HCT116 (cell line): ENCODE measurements around the gene FCHSD2. TPM values are rescaled to one million over a fixed set of nuclear protein-coding genes. Genes with fewer than 3 reads are reported as not detected.

Source experiments
- ATAC-seq: fragments of 200-7000 bp; cut with Tn5 transposase; 2 replicates; pipeline ENCODE4 v1.9.1; 2020; ENCODE audit warnings: mild to moderate bottlenecking, moderate library complexity
- BruUV-seq: library from RNA; stranded (reverse); fragments of 400-500 nt; replicated peaks from 2 replicates; lab custom pipeline; 2021; lab: Mats Ljungman, UMichigan
- CTCF ChIA-PET: fragments of 300-600 bp; sonication (Branson Sonifier 250); formaldehyde crosslinking; loops from one replicate; lab custom pipeline; 2021; ENCODE audit warnings: antibody characterized with exemption; lab: Charles Lee
- POLR2A ChIA-PET: fragments of 300-600, 350-600 bp; sonication (Branson Sonifier 250); formaldehyde crosslinking; loops from one replicate; lab custom pipeline; 2021; ENCODE audit warnings: antibody characterized with exemption; lab: Charles Lee
- RAD21 ChIA-PET, 2 experiments: fragments of 300-600 bp; sonication (Branson Sonifier 250); formaldehyde crosslinking; loops; one replicate each; lab custom pipeline; 2023; ENCODE audit warnings: low total read pairs in 2 of 2; ENCODE audit not compliant: uncharacterized antibody in 2 of 2, unreplicated experiment in 2 of 2, low non-redundant PET in 1 of 2; lab: Charles Lee
- DNase-seq: peaks from one replicate; pipeline ENCODE4 v3.0.0-alpha.2; 2010; ENCODE audit warnings: low read depth, low spot score
- H2AFZ ChIP-seq: fragments of 200-600 bp; shearing (Covaris generic), sonication (generic); 2 replicates; pipeline ENCODE4 v1.6.1; 2017; ENCODE audit warnings: low read depth, mixed run types, mixed read lengths, antibody characterized with exemption, low read length; ENCODE audit not compliant: poor library complexity, severe bottlenecking
- H3K27ac ChIP-seq: 2 replicates; pipeline ENCODE4 v1.5.1; 2012; ENCODE audit warnings: low read depth, low read length
- H3K27me3 ChIP-seq: fragments of 200-600 bp; sonication (generic); 2 replicates; pipeline ENCODE4 v1.6.1; 2016; ENCODE audit warnings: mixed run types, low read length, mixed read lengths; ENCODE audit not compliant: insufficient read depth
- H3K36me3 ChIP-seq, 2 experiments: fragments of 200-500 bp in 1 of 2; fragments of 200-600 bp in 1 of 2; sonication (Bioruptor generic) in 1 of 2; sonication (generic) in 1 of 2; 2 replicates each; pipeline versions ENCODE4 v1.5.1 to v1.6.1; 2014 to 2016; ENCODE audit warnings: low read length in 2 of 2, inconsistent platforms in 1 of 2, mixed read lengths in 1 of 2, mixed run types in 1 of 2; ENCODE audit not compliant: insufficient read depth in 2 of 2, control insufficient read depth in 1 of 2
- H3K4me1 ChIP-seq, 2 experiments: fragments of 200-600 bp in 1 of 2; sonication (generic) in 1 of 2; 2 replicates each; pipeline versions ENCODE4 v1.5.1 to v1.6.1; 2012 to 2017; ENCODE audit warnings: low read length in 2 of 2, inconsistent platforms in 1 of 2, mild to moderate bottlenecking in 1 of 2, mixed read lengths in 1 of 2, mixed run types in 1 of 2, moderate library complexity in 1 of 2; ENCODE audit not compliant: insufficient read depth in 2 of 2, control insufficient read depth in 1 of 2
- H3K4me2 ChIP-seq: fragments of 200-600 bp; sonication (generic); 2 replicates; pipeline ENCODE4 v1.6.1; 2017; ENCODE audit warnings: mixed run types, low read length, mixed read lengths
- H3K4me3 ChIP-seq, 2 experiments: fragments of 200-600 bp in 1 of 2; sonication (generic) in 1 of 2; replicated peaks in 1 of 2; 2 replicates each; pipeline ENCODE4 v1.5.1; 2011 to 2016; ENCODE audit warnings: low read length in 2 of 2, control low read depth in 1 of 2, low read depth in 1 of 2, mild to moderate bottlenecking in 1 of 2, mixed read lengths in 1 of 2, mixed run types in 1 of 2
- H3K79me2 ChIP-seq: fragments of 200-600 bp; sonication (generic); 2 replicates; pipeline ENCODE4 v1.6.1; 2017; ENCODE audit warnings: mild to moderate bottlenecking, mixed run types, low read length, moderate library complexity, mixed read lengths; ENCODE audit not compliant: insufficient read depth
- H3K9ac ChIP-seq: fragments of 200-600 bp; sonication (generic); 2 replicates; pipeline ENCODE4 v1.6.1; 2016; ENCODE audit warnings: low read length, mixed read lengths
- H3K9me2 ChIP-seq: fragments of 200-600 bp; sonication (generic), shearing (Covaris generic); 2 replicates; pipeline ENCODE4 v1.6.1; 2017; ENCODE audit warnings: mixed run types, mild to moderate bottlenecking, moderate library complexity; ENCODE audit not compliant: insufficient read depth
- H3K9me3 ChIP-seq, 2 experiments: fragments of 200-500 bp in 1 of 2; fragments of 200-600 bp in 1 of 2; sonication (Bioruptor generic) in 1 of 2; sonication (generic) in 1 of 2; 2 replicates each; pipeline ENCODE4 v1.6.1; 2014 to 2017; ENCODE audit warnings: low read length in 2 of 2, mixed read lengths in 2 of 2, inconsistent platforms in 1 of 2, low read depth in 1 of 2, mild to moderate bottlenecking in 1 of 2, mixed run types in 1 of 2, moderate library complexity in 1 of 2; ENCODE audit not compliant: control insufficient read depth in 1 of 2, insufficient read depth in 1 of 2
- H4K20me1 ChIP-seq: fragments of 200-600 bp; sonication (generic), shearing (Covaris generic); 2 replicates; pipeline ENCODE4 v1.6.1; 2017; ENCODE audit warnings: mixed run types, mild to moderate bottlenecking, moderate library complexity; ENCODE audit not compliant: insufficient read depth
- CEBPB ChIP-seq: IDR thresholded peaks from 2 replicates; pipeline ENCODE4 v1.6.1; 2012; ENCODE audit warnings: low read depth
- EGR1 ChIP-seq: IDR thresholded peaks from 2 replicates; pipeline ENCODE4 v1.6.1; 2012; ENCODE audit warnings: low read depth
- ELF1 ChIP-seq: IDR thresholded peaks from 2 replicates; pipeline ENCODE4 v1.6.1; 2012; ENCODE audit warnings: low read depth, borderline replicate concordance
- EZH2 ChIP-seq: fragments of 200-600 bp; sonication (generic); IDR thresholded peaks from 2 replicates; pipeline ENCODE4 v1.6.1; 2017; ENCODE audit warnings: antibody characterized with exemption, mixed run types
- EZH2phosphoT487 ChIP-seq: fragments of 200-600 bp; IDR thresholded peaks from 2 replicates; pipeline ENCODE4 v1.6.1; 2018; ENCODE audit warnings: antibody characterized with exemption, borderline replicate concordance
- FOSL1 ChIP-seq: IDR thresholded peaks from 2 replicates; pipeline ENCODE4 v1.6.1; 2012; ENCODE audit warnings: low read depth
- JUND ChIP-seq: IDR thresholded peaks from 2 replicates; pipeline ENCODE4 v1.6.1; 2012
- POLR2A ChIP-seq: IDR thresholded peaks from 2 replicates; pipeline ENCODE4 v1.7.0; 2011; ENCODE audit warnings: borderline replicate concordance; ENCODE audit not compliant: insufficient read depth, insufficient read length; ENCODE audit errors: extremely low read depth
- RAD21 ChIP-seq: IDR thresholded peaks from 2 replicates; pipeline ENCODE4 v1.6.1; 2012; ENCODE audit warnings: low read depth, mild to moderate bottlenecking
- SP1 ChIP-seq: IDR thresholded peaks from 2 replicates; pipeline ENCODE4 v1.6.1; 2012; ENCODE audit warnings: low read depth
- YY1 ChIP-seq: IDR thresholded peaks from 2 replicates; pipeline ENCODE4 v1.6.1; 2011; ENCODE audit warnings: low read length, low read depth, moderate library complexity, mild to moderate bottlenecking; ENCODE audit not compliant: insufficient replicate concordance; ENCODE audit errors: extremely low read depth
- ZFX ChIP-seq: fragments of 450-650 bp; IDR thresholded peaks from 2 replicates; pipeline ENCODE4 v1.6.1; 2017
- ZNF274 ChIP-seq: fragments of 200-500 bp; sonication (Bioruptor generic); IDR thresholded peaks from 2 replicates; pipeline ENCODE4 v1.6.1; 2014; ENCODE audit warnings: mild to moderate bottlenecking, low read depth, low read length, inconsistent platforms
- intact Hi-C: fragments of 100-400 bp; cut with micrococcal nuclease; formaldehyde crosslinking; loops from 2 replicates; pipeline ENCODE4 v1.10.0; 2022
- total RNA-seq: library from RNA; stranded (reverse); gene quantifications from one replicate; pipeline ENCODE4 v1.2.1, GENCODE V29; 2021; ENCODE audit not compliant: unreplicated experiment
- TF ChIP-seq, protein P1 (sequence below): IDR thresholded peaks from 2 replicates; pipeline ENCODE4 v1.6.1; 2012

FCHSD2 gene
- total RNA-seq, 1 experiment from 2014 or later: 15.0 TPM

DNA sequence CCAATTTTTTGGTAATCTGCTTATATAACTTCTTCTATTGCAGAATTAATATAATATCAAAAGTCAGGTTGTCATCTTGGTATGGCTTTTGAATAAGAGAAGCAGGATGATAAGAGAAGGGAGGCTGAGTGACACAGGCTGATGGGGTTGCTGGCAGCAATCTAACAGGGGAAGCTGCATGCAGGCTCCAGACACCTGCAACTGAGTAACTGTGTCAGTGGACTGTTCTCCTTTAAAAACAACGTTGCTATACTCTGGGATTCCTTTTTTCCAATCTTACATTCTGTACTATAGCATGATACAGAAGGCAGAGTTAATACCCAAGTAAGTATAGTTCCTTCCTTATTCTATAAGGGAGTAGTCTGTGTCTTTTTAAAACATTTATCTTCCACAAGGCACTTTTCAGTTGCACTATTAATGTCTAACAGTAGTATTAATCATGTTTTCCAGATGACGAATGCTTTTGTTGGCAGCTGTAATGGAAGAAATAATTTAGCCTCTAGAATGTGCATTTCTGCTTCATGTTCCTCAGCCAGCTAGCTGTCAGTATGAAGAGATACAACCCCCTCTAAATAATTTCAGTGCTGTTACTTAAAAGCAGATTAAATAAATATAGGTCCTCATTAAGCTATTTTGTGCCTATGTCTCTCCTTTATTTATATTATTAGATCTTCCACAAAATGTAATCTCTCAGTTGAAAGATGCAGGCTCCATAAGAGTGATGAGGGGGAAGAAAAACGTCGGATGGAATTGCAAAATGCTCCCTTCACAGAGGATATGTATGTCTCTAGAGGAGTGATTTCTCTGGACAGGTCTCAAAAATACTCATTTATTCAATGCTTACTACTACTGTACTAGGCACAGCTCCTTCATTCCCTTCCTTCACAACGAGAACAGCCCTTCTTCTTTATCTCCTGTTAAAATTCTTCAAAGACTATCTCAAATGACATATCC is 277.1 kb downstream of the FCHSD2 start:
- no peaks in the 10 kb centered on the region for H3K4me1 ChIP-seq
- no peak for TF ChIP-seq ELF1
- no peak for TF ChIP-seq EZH2phosphoT487
- TF ChIP-seq JUND: no peak
- TF ChIP-seq EGR1: no peak
- no peak for TF ChIP-seq CEBPB
- TF ChIP-seq, protein P1, sequence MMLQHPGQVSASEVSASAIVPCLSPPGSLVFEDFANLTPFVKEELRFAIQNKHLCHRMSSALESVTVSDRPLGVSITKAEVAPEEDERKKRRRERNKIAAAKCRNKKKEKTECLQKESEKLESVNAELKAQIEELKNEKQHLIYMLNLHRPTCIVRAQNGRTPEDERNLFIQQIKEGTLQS: no peak
- no peak for TF ChIP-seq EZH2
- TF ChIP-seq RAD21: no peak
- TF ChIP-seq, all 23 proteins: peak for 0
- no peaks in the 10 kb centered on the region for H3K27me3 ChIP-seq
- ChIA-PET CTCF (no interaction called here), POLR2A (no interaction called here), RAD21 (no interaction called here)
- H3K36me3 ChIP-seq: no peaks in the 10 kb centered on the region
- H3K9me2 ChIP-seq: no peaks in the 10 kb centered on the region
- no peak for DNase-seq
- H3K9me3 ChIP-seq: no peaks in the 10 kb centered on the region
- no peaks in the 10 kb centered on the region for H3K79me2 ChIP-seq
- H2AFZ ChIP-seq: no peak overlapping the region
- H3K4me2 ChIP-seq: no peak overlapping the region
- no TSS peak for BruUV-seq
- H3K9ac ChIP-seq: no peak overlapping the region
- no peak for ATAC-seq
- no peak overlapping the region for H3K27ac ChIP-seq
- intact Hi-C loops: no loop called here
- no peak overlapping the region for H3K4me3 ChIP-seq
- no peaks in the 10 kb centered on the region for H4K20me1 ChIP-seq

DNA sequence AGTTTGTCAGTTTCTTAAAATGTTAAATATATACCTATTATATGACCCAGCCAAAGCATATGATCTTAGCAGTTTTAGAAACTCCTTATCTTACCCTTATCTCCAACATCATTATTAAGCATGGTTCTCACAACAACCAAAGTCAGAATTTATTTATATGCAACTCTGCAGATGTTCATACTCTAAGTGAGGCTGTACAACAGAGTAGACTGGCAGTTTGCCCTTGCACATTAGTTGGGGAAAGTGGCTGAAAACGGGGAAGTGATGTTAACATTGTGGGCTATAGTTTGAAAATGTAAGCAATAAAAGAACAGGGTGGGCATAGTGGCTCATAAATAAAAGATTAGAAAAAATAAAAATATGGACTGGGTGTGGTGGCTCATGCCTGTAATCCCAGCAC is 278.2 kb downstream of the FCHSD2 start:
- no peak for DNase-seq
- Histone ChIP-seq H3K27ac (no peak overlapping the region), H3K27me3 (no peaks in the 10 kb centered on the region), H3K4me3 (no peak overlapping the region), H3K9me3 (no peaks in the 10 kb centered on the region), H3K9ac (no peak overlapping the region), H3K4me1 (no peaks in the 10 kb centered on the region), H2AFZ (no peak overlapping the region), H3K9me2 (no peaks in the 10 kb centered on the region), H3K36me3 (no peaks in the 10 kb centered on the region)
- no TSS peak for BruUV-seq
- ATAC-seq: no peak
- intact Hi-C loops: no loop called here
- POLR2A ChIA-PET: no interaction called here
- RAD21 ChIA-PET: no interaction called here
- TF ChIP-seq ZNF274: no peak
- no peak for TF ChIP-seq EZH2
- no peak for TF ChIP-seq ZFX
- TF ChIP-seq FOSL1: no peak
- no peak for TF ChIP-seq POLR2A
- no peak for TF ChIP-seq YY1
- TF ChIP-seq SP1: no peak
- TF ChIP-seq, all 23 proteins: peak for 0
- H3K4me2 ChIP-seq: no peak overlapping the region
- H3K79me2 ChIP-seq: no peaks in the 10 kb centered on the region
- H4K20me1 ChIP-seq: no peaks in the 10 kb centered on the region
- CTCF ChIA-PET: no interaction called here
